D721Med (cell line): ENCODE measurements around the gene VPS26C.

Source experiments
- DNase-seq: peaks from one replicate; pipeline ENCODE4 v3.0.0; 2011; ENCODE audit warnings: low spot score; ENCODE audit not compliant: insufficient read length
- FAIRE-seq: peaks from 2 replicates; lab custom pipeline; 2011; peaks lifted over from hg19 to GRCh38; lab: Jason Lieb, UNC
- CTCF ChIP-seq: IDR thresholded peaks from 2 replicates; pipeline ENCODE4 v1.5.1; 2012; ENCODE audit warnings: mild to moderate bottlenecking, control low read depth; ENCODE audit not compliant: insufficient read depth; ENCODE audit errors: missing control alignments

Gene VPS26C

GRCh38 chr21:37249112-37249904, 17.8 kb downstream of the VPS26C start:
- no peak for DNase-seq
- FAIRE-seq, result no peak
- no peak for TF ChIP-seq CTCF

GRCh38 chr21:37248298-37248697, 18.8 kb downstream of the VPS26C start:
- DNase-seq (no peak), FAIRE-seq (no peak)
- no peak for TF ChIP-seq CTCF

GRCh38 chr21:37245151-37245550, 22.0 kb downstream of the VPS26C start:
- TF ChIP-seq CTCF, result no peak
- FAIRE-seq (no peak), DNase-seq (no peak)

- TF ChIP-seq CTCF, result no peak
- DNase-seq (no peak), FAIRE-seq (no peak)
Measured at GRCh38 chr21:37244501-37245095, 22.5 kb downstream of the VPS26C start.

- no peak for FAIRE-seq
- no peak for DNase-seq
- TF ChIP-seq CTCF, result no peak
Measured at GRCh38 chr21:37243961-37244360, 23.2 kb downstream of the VPS26C start.

- FAIRE-seq, result no peak
Measured at GRCh38 chr21:37241426-37241825, 25.7 kb downstream of the VPS26C start.

More at GRCh38 chr21:37241426-37241825, 25.7 kb downstream of the VPS26C start:
- DNase-seq, result no peak
- TF ChIP-seq CTCF, result no peak
